SW480 (cell line): ENCODE data around the gene BCHE.
"Not testable (repeated sequence)": the region's sequence is repeated elsewhere in the genome, so short reads cannot be mapped to it uniquely, and the experiment has no call there.

Experiments
- DNase-seq: peaks from one replicate; pipeline ENCODE4 v3.0.0-alpha.2; 2016; ENCODE audit warnings: low spot score

The BCHE gene

GRCh38 chr3:165816209-165816608 lies 21.0 kb downstream of the BCHE start:
- DNase-seq, result no peak

DNA sequence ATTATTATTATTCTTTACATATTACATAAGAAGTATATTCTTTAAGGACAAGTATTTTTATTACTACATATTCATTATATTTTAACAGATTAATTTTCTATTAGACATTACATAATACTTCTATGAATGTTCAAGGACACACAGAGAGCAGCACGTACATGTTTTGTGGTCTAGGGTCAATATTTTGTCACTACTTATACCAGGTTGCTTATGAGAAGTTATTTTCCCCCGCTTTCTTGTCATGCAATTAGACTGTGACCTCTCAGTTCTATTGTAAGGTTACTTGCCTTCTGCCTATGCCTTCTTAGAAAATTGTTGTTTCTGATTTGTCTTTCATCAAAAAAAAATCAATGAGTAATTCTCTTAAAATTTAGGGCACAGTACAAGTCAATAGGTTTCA lies 21.5 kb downstream of the BCHE start:
- DNase-seq, result no peak

GRCh38 chr3:165814380-165814779 lies 22.8 kb downstream of the BCHE start:
- DNase-seq, result no peak

DNA sequence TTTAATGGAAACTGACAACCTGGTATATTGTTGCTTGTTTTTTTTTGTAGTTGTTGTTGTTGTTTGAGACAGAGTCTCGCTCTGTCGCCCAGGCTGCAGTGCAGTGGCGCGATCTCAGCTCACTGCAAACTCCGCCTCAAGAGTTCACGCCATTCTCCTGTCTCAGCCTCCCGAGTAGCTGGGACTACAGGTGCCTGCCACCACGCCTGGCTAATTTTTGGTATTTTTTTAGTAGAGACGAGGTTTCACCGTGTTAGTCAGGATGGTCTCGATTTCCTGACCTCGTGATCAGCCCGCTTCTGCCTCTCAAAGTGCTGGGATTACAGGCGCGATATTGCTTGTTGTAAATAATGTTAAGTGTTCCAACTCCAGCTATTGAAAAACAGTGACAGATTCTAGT lies 29.3 kb downstream of the BCHE start:
- DNase-seq, result not testable (repeated sequence)

DNA sequence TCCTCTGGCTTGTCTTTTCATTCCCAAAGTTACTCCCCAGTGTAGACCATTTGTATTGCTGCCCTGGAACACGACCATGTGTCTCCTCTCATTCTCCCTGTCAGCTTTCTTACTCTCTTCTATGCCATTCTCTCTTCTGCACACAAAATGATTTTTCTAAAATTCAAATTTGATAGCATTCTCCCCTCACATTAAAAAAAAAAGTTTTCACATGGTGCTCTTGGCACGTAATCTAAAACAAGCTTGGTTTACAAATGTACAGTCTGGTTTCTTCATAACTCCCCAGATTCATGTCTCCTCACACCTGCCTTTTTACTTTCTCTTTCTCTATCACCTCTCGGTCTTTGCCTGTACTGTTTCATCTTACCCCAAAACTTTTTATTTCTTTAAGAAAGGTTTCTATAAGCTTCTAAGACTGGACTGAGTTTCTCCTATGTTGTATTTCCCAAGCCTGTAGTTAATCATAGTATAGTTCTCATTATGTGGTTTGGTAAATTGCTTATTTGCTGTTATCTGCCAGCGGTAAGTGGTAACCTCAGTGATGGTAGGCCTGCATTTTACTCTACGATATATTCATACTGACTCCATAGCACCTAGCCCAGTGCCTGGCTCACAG lies 31.2 kb downstream of the BCHE start:
- no peak for DNase-seq

DNA sequence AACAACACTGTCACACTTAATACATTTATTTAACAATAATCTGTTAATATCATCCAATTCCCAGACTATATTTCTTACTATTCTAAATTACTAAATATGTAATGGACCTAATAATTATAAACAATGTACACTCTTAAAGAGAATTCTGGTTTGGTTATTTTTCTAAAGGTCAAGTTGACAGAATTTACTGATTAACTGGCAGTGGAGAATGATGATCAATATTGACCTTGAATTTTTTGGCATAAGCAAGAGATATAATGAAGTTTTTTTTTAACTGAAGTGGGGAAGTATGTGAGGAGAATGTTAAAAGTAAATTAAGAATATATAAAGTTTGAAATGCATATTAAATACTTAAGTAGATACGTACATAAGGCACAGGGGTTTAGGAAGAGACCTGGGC lies 33.8 kb downstream of the BCHE start:
- DNase-seq, result no peak

DNA sequence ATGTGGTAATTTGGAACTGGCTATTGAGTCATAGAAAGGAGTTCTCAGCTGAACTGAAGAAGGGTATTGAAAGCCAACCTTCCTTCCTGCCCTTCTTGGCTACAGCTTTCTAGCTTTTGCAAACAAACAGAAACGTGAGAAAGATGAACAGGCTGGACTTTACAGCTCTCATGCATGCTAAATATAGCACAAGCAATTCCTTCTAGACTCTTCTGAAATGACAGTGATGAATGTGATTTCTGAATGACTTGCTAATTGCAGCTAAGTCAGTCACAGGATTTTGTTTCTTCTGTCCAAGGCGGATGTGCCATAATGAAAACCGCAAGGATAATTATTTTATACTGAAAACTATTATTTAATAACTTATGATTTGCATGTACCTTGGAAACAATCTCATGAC lies 36.3 kb downstream of the BCHE start:
- no peak for DNase-seq

DNA sequence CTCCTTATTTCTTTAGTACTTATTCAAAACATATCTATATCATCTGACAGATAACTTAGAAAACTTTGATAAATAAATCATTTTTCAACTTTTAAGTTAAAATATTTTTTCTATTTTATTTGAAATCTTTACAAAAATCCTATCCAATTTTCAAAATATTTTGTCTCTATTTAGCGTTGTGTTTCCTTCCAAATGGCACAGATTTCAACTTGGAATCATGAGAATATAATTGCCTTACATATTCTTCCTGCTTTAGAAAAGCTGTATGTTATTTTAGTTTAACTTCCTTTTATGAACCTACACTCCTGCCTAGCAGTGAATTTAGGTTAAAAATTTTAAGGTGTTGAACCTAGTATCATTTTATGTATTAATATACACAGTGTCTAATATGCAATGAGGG lies 38.2 kb downstream of the BCHE start:
- no peak for DNase-seq

DNA sequence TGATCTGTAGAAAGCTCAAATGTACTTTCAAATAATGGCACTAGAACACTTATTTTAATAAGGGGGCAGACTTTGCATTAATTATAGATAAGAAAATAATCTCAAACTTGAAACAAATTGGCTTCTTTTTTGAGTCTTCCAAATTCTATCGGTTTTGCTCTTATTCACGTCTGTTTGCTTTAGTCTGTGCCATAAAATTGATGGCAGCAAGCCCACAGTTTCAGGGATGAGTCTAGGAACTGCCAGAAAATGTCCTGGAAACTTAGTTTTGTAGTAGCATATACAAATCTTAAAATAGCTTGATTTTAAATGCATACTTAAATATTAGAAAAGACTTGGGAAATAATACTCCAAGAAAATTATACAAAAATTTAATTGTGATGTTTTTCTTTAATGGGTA lies 39.7 kb downstream of the BCHE start:
- DNase-seq, result no peak

DNA sequence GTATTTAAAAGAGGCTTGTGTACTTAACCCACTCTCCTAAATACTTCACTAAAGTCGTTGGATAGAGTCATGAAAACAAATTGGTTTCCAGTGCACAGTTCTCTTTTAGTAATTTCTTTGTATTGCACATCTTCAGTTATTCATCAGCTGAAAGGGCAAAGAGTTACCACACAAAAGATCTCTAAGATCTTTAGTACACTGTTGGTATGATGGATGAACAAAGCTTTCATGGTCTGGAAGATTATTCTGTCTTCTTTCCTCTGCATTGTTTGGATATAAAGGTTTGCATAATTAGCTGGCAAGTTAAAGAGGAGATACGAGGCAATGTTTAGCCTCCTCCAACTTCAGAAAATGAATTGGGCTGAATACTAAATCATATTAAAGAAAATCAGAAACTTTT lies 40.5 kb downstream of the BCHE start:
- no peak for DNase-seq

- DNase-seq, result no peak
Measured at GRCh38 chr3:165788531-165788930, 48.7 kb downstream of the BCHE start.

DNA sequence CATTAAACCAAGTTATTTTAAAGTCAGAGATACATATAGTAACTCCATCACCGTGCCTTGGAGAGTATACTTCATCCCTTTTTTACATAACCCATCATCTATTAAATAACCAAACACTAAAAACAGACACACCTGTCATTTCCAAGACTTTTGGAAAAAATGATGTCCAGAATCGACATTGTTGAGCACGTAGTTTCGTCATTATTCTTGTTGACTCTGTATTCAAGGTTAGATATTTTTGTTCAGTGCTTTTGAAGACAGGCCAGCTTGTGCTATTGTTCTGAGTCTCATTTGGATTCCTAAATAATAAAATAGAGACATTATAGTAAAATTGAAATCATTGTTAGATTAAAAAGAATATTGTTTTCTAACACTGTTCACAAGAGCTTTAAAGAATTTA lies 51.2 kb downstream of the BCHE start:
- DNase-seq, result no peak

DNA sequence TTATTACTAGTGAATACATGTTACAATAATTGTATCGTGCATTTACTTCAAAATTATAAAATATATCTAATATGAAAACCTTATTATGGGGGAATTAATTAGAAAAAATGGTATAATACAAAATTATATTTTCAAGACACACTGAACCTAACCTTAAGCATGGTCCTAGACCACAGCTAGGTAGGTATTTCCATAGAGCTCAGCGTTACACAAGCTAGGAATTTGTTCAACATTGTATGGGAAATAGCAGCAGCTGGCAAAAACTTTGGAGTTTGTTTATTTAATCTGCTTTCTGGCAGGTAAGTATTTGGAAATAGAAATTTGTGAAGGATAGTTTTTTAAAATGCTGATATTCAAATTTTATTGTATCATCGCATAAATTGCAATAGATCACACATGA lies 52.9 kb downstream of the BCHE start:
- no peak for DNase-seq

- no peak for DNase-seq
Measured at GRCh38 chr3:165783383-165783782, 53.8 kb downstream of the BCHE start.

GRCh38 chr3:165778891-165779290 lies 58.3 kb downstream of the BCHE start:
- no peak for DNase-seq

GRCh38 chr3:165778456-165778855 lies 58.8 kb downstream of the BCHE start:
- no peak for DNase-seq

DNA sequence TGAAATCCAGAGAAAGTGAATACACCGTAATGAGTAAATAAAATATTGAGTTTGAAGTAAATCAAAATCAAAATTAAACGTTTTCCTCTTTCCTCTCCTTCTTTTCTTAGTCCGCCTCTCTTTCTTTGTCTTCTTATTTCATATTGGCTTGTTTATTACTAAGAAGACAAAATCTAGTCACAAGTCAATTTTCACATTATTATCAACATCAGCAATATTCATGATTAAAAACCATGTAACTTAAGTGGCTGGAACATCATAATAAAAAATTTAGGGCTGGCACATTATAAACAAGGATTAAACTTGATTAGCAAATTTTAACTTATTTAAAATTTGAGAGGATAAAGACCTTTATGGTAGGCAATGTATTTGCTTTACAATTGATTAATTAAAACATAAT lies 61.4 kb downstream of the BCHE start:
- no peak for DNase-seq

- no peak for DNase-seq
Measured at GRCh38 chr3:165770781-165771180, 66.4 kb downstream of the BCHE start.

DNA sequence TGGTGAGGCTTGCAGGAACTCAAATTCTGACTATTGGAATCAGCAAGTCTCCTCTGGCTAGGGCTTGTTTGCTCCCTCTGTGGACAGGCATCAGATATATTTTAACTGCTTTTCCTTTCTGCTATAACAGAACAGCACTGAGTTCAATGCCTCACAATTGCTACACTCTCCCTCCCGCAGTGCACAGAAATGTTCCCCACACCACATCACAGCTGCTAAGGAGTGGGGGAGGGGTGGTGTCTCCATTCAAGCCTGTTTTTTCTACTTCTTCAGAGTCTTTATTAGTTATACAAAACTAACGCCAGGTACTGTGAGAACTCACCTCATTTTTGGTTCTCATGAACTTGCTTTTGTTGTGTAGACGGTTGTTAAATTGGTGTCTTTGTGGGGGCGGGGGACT lies 68.5 kb downstream of the BCHE start:
- no peak for DNase-seq

DNA sequence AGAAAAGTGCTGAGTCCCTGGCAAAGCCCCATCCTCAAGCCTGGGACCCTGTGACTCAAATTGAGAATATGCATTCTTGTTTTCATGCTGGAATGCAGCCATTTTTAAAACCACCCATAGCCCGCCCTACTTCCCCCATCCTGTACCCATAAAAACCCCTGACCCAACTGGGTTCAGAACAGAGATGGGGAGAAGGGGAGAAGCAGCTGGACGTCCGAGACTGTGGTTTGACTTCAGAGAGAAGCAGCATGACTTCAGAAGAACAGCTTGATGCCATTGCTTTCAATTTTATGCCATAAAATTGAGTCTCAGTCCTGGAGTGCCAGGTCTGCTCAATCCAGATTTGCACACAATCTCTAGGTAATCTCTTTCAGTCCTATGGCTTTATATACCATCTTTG lies 78.2 kb downstream of the BCHE start:
- no peak for DNase-seq

DNA sequence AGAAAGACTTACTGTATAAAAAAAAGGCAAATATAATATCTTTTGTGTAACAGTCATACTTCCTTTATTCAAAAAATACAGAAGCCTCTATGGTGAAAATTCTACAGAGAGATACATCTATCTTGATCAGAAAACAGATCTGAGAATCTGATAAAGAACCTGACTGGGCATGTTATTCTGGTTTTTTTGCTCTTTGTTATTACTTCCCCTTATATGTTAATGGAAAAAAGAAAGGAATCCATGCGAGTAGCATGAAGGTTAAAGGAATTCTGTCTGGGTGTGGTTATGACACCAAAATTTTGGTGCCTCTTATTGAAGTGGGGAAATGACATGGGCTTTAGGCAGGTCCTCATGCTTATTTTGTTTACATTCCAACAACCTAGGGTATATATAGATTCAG lies 81.7 kb downstream of the BCHE start:
- DNase-seq, result no peak

GRCh38 chr3:165754219-165755007 lies 82.8 kb downstream of the BCHE start:
- no peak for DNase-seq

DNA sequence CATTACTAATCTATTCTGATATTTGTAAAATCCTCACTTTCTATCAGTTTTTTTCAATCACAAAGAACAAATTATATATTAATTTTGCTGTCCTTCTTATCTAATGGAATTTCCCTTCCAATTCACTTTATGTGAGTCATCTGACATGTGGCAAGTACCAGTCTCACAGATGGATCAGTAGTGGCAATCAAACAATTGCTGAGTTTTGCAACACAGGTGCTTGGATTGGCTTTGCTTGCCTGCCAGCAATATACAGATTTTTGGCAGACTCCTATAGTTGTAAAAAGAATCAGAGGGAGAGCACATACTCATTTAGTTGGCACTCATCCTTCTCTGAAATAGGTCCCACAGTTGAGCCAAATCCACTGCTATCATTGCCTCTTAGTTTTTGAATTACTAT lies 83.7 kb downstream of the BCHE start:
- DNase-seq, result no peak

GRCh38 chr3:165751637-165752036 lies 85.6 kb downstream of the BCHE start:
- DNase-seq, result no peak
